Measurements from ENCODE around the gene MS4A10.

MS4A10 gene

GRCh38 chr11:60777106-60777505 lies 8.0 kb upstream of the MS4A10 start:
- no peak for ATAC-seq (ENCODE audit: insufficient read depth, low read depth)
- H3K4me1 ChIP-seq (ENCODE audit: insufficient read depth, low read length), result peaks cover 11% of the 10 kb centered on the region
- no peak overlapping the region for H3K4me2 ChIP-seq (ENCODE audit: insufficient read depth, low read length)
- no peak overlapping the region for H3K4me3 ChIP-seq (ENCODE audit: low read depth in 1 of 2, low read length in 2 of 2)
- H3K9ac ChIP-seq (ENCODE audit: low read depth, low read length), result no peak overlapping the region
- no peaks in the 10 kb centered on the region for H3K79me2 ChIP-seq (ENCODE audit: insufficient read depth, low read length)
- no peak for DNase-seq
- H3K9me3 ChIP-seq (ENCODE audit: insufficient read depth, low read length, severe bottlenecking), result no peaks in the 10 kb centered on the region
- H3K27ac ChIP-seq (ENCODE audit: low read length), result no peak overlapping the region
- TF ChIP-seq CTCF (IDR thresholded peaks at IDR 0.05; ENCODE audit: borderline replicate concordance, extremely low read depth, low read length, poor library complexity, severe bottlenecking), result no peak
- TF ChIP-seq EZH2 (IDR thresholded peaks at IDR 0.05; ENCODE audit: borderline replicate concordance, low read depth, low read length, severe bottlenecking), result no peak
- no peaks in the 10 kb centered on the region for H3K27me3 ChIP-seq (ENCODE audit: insufficient read depth, low read length, poor library complexity)
- no peaks in the 10 kb centered on the region for H4K20me1 ChIP-seq (ENCODE audit: insufficient read depth, low read length)
- no peak overlapping the region for H2AFZ ChIP-seq (ENCODE audit: low read depth, low read length)
- no peaks in the 10 kb centered on the region for H3K36me3 ChIP-seq (ENCODE audit: insufficient read depth, low read length)

GRCh38 chr11:60777572-60777971 lies 7.6 kb upstream of the MS4A10 start:
- Histone ChIP-seq H3K4me3 (ENCODE audit: low read depth in 1 of 2, low read length in 2 of 2) (no peak overlapping the region), H3K4me2 (ENCODE audit: insufficient read depth, low read length) (no peak overlapping the region), H4K20me1 (ENCODE audit: insufficient read depth, low read length) (no peaks in the 10 kb centered on the region), H2AFZ (ENCODE audit: low read depth, low read length) (no peak overlapping the region), H3K9ac (ENCODE audit: low read depth, low read length) (no peak overlapping the region), H3K27ac (ENCODE audit: low read length) (no peak overlapping the region), H3K9me3 (ENCODE audit: insufficient read depth, low read length, severe bottlenecking) (no peaks in the 10 kb centered on the region), H3K4me1 (ENCODE audit: insufficient read depth, low read length) (peaks cover 11% of the 10 kb centered on the region), H3K36me3 (ENCODE audit: insufficient read depth, low read length) (no peaks in the 10 kb centered on the region), H3K79me2 (ENCODE audit: insufficient read depth, low read length) (no peaks in the 10 kb centered on the region), H3K27me3 (ENCODE audit: insufficient read depth, low read length, poor library complexity) (no peaks in the 10 kb centered on the region)
- TF ChIP-seq CTCF (IDR thresholded peaks at IDR 0.05; ENCODE audit: borderline replicate concordance, extremely low read depth, low read length, poor library complexity, severe bottlenecking) (no peak), EZH2 (IDR thresholded peaks at IDR 0.05; ENCODE audit: borderline replicate concordance, low read depth, low read length, severe bottlenecking) (no peak)
- ATAC-seq (ENCODE audit: insufficient read depth, low read depth) (no peak), DNase-seq (no peak)

GRCh38 chr11:60780065-60780464 lies 5.1 kb upstream of the MS4A10 start:
- Histone ChIP-seq H3K36me3 (ENCODE audit: insufficient read depth, low read length) (no peaks in the 10 kb centered on the region), H3K79me2 (ENCODE audit: insufficient read depth, low read length) (no peaks in the 10 kb centered on the region), H2AFZ (ENCODE audit: low read depth, low read length) (no peak overlapping the region), H3K27me3 (ENCODE audit: insufficient read depth, low read length, poor library complexity) (no peaks in the 10 kb centered on the region), H3K9me3 (ENCODE audit: insufficient read depth, low read length, severe bottlenecking) (no peaks in the 10 kb centered on the region), H3K4me3 (ENCODE audit: low read depth in 1 of 2, low read length in 2 of 2) (no peak overlapping the region), H3K4me1 (ENCODE audit: insufficient read depth, low read length) (peaks cover 6% of the 10 kb centered on the region), H4K20me1 (ENCODE audit: insufficient read depth, low read length) (no peaks in the 10 kb centered on the region), H3K9ac (ENCODE audit: low read depth, low read length) (no peak overlapping the region), H3K27ac (ENCODE audit: low read length) (no peak overlapping the region), H3K4me2 (ENCODE audit: insufficient read depth, low read length) (no peak overlapping the region)
- TF ChIP-seq EZH2 (IDR thresholded peaks at IDR 0.05; ENCODE audit: borderline replicate concordance, low read depth, low read length, severe bottlenecking), result no peak
- TF ChIP-seq CTCF (IDR thresholded peaks at IDR 0.05; ENCODE audit: borderline replicate concordance, extremely low read depth, low read length, poor library complexity, severe bottlenecking), result no peak
- ATAC-seq (ENCODE audit: insufficient read depth, low read depth) (no peak), DNase-seq (no peak)

- H3K27ac ChIP-seq (ENCODE audit: low read length), result no peak overlapping the region
- H3K36me3 ChIP-seq (ENCODE audit: insufficient read depth, low read length), result no peaks in the 10 kb centered on the region
- no peaks in the 10 kb centered on the region for H3K79me2 ChIP-seq (ENCODE audit: insufficient read depth, low read length)
- H3K4me2 ChIP-seq (ENCODE audit: insufficient read depth, low read length), result no peak overlapping the region
- H3K4me3 ChIP-seq (ENCODE audit: low read depth in 1 of 2, low read length in 2 of 2), result no peak overlapping the region
- H2AFZ ChIP-seq (ENCODE audit: low read depth, low read length), result no peak overlapping the region
- H3K4me1 ChIP-seq (ENCODE audit: insufficient read depth, low read length), result peaks cover 2% of the 10 kb centered on the region
- no peaks in the 10 kb centered on the region for H3K27me3 ChIP-seq (ENCODE audit: insufficient read depth, low read length, poor library complexity)
- no peaks in the 10 kb centered on the region for H4K20me1 ChIP-seq (ENCODE audit: insufficient read depth, low read length)
- H3K9me3 ChIP-seq (ENCODE audit: insufficient read depth, low read length, severe bottlenecking), result no peaks in the 10 kb centered on the region
- H3K9ac ChIP-seq (ENCODE audit: low read depth, low read length), result no peak overlapping the region
- no peak for TF ChIP-seq CTCF (IDR thresholded peaks at IDR 0.05; ENCODE audit: borderline replicate concordance, extremely low read depth, low read length, poor library complexity, severe bottlenecking)
- ATAC-seq (ENCODE audit: insufficient read depth, low read depth) (no peak), DNase-seq (no peak)
These were observed 4.4 kb upstream of the MS4A10 start for GRCh38 chr11:60780774-60781173.

Measured in DND-41 (cell line).